Measurements from ENCODE around the gene MYO5C.

- TF ChIP-seq CTCF (conservative IDR thresholded peaks at IDR 0.05; ENCODE audit: low read depth, low read length) (no peak), EZH2 (IDR thresholded peaks at IDR 0.05; ENCODE audit: borderline replicate concordance, low read depth, low read length, poor library complexity, severe bottlenecking) (no peak)
Observed at GRCh38 chr15:52257734-52258062, 37.9 kb downstream of the MYO5C start.

All from A673 (cell line).